GM12873 (cell line): ENCODE measurements around the gene SAFB2.
A peak's percentile ranks its signal among the peaks of the same experiment; 100 is the strongest.

Source experiments
- TF ChIP-seq, protein P1 (sequence below): IDR thresholded peaks from 2 replicates; pipeline ENCODE4 v1.5.1; 2012; ENCODE audit warnings: low read depth, mild to moderate bottlenecking, moderate library complexity, low read length, control low read depth; ENCODE audit not compliant: insufficient read depth; ENCODE audit errors: missing control alignments

Gene SAFB2

DNA sequence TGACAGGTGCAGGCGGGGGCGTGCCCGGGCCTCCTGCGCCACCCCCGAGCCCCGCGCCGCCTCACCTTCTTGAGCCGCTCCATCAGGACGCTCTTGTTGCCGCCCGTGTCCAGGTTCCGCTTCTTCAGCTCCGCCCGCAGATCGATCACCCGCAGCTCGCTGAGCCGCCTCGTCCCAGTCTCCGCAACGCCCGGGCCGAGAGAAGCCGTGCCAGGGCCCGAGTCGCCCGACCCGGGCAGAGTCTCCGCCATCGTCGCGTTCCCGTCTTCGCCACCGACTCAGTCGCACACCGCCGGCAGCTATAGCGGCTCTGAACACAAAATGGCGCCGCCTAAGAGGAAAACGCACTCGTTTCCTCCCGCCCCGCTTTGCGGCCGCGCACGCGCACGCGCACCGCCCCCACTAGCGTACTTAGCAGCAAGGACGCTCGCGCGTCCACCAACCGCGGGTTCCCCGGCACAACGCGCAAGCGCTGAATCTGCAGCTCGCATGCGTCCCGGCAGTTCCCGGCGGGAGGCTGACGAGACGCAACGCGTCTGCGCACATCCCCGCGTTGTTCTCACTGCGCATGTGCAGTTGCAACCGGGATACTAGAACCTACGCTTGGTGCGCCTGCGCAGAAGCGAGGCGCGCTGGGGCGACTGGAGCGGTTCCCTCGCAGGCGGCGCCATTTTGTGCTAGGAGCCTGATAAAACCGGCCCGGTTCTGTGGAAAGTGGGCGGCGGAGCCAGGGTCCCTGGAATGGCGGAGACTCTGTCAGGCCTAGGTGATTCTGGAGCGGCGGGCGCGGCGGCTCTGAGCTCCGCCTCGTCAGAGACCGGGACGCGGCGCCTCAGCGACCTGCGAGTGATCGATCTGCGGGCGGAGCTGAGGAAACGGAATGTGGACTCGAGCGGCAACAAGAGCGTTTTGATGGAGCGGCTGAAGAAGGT lies at the start of gene SAFB2, which contains the start of gene SAFB:
Gene SAFB2, minus strand, starts transcription at position 312 of the 932 bp plus-strand sequence. Its CDS starts 61 bp downstream, at position 251.
Gene SAFB, plus strand, starts transcription at position 619 of the 932 bp plus-strand sequence. Its CDS starts 123 bp downstream, at position 742.
- TF ChIP-seq, protein P1, sequence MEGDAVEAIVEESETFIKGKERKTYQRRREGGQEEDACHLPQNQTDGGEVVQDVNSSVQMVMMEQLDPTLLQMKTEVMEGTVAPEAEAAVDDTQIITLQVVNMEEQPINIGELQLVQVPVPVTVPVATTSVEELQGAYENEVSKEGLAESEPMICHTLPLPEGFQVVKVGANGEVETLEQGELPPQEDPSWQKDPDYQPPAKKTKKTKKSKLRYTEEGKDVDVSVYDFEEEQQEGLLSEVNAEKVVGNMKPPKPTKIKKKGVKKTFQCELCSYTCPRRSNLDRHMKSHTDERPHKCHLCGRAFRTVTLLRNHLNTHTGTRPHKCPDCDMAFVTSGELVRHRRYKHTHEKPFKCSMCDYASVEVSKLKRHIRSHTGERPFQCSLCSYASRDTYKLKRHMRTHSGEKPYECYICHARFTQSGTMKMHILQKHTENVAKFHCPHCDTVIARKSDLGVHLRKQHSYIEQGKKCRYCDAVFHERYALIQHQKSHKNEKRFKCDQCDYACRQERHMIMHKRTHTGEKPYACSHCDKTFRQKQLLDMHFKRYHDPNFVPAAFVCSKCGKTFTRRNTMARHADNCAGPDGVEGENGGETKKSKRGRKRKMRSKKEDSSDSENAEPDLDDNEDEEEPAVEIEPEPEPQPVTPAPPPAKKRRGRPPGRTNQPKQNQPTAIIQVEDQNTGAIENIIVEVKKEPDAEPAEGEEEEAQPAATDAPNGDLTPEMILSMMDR, result no peak

DNA sequence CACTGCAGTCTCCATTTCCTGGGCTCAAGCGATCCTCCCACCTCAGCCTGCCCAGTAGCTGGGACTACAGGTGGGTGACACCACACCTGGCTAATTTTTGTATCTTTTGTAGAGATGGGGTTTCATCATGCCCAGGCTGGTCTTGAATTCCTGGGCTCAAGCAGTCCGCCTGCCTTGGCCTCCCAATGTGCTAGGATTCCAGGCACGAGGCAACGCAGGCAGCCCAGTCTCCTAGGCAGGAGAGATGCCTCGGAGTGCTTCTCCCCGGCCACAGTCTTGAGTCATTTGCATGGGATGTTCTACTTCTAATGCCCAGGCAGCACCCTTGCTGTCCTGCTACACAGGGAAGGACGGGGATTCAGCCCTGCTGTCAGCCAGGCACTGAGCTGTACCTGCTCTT lies 49.0 kb upstream of the SAFB2 start:
- TF ChIP-seq, protein P1, result no peak

DNA sequence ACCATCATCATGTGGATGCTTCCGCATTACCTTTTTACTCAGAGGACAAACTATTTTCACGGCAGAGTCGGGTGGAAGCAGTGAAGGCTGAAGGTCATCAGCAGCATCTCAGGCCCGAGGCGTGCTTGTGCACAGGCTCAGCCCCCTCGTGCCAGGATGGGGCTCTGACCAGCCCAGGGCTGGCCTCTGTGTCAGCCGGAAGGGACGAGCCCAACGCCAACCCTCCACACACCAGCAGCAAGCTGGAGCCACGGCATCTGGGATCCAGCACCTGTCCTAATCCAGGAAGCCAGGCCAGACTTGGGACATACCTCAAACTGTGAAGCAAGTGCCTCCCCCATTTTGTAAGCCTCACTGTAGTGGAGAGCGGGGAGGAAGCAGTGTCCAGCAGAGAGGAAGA lies 46.6 kb upstream of the SAFB2 start:
- TF ChIP-seq, protein P1, result no peak

DNA sequence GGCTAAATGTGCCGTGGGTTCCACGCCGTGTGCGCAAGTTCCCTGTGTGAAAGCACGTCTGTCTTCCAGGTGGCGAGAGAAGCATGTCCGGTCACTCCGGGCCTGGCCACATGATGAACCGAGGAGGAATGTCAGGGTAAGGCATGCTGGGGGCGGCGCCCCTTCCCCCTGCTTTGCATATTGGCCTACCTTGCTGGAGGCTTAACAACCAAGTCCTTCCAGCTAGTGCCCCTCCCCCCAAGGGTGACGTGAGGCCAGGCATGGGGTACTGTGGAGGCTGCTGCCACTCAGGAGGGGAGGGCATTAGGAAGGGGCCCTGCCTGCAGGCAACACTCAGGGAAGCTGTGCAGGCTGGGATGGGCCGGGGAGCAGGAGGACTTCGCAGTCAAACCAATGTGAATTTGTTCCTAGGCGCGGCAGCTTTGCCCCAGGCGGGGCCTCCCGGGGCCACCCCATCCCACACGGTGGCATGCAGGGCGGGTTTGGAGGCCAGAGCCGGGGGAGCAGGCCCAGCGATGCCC lies 45.2 kb upstream of the SAFB2 start:
- TF ChIP-seq, protein P1, result no peak

DNA sequence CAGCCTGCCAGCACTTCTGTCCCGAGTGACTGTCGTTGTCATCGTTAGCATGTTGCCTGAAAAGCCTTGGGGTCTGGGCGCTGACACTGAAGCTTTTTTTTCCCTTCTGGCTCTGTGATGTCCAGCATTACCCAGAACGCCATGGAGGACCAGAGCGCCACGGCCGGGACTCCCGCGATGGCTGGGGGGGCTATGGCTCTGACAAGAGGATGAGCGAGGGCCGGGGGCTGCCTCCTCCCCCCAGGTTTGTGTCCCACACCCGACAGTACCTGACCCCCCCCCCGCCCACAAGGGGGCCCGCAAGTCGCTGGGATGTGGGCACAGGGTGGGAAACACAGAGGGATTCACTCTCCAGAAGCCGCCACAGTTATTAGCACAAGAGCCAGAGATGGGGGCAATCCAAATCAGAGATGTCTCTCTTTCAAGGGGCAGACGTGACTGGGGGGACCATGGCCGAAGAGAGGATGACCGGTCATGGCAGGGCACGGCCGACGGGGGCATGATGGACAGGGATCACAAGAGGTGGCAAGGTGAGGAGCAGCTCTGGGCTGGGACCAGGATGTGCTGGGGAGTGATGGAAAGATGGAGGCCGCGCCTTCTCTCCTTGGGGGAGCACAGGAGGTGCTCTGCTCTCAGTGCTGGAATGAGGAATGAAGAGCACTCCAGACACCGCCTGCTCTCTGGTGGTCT lies 44.5 kb upstream of the SAFB2 start:
- TF ChIP-seq, protein P1, result no peak

DNA sequence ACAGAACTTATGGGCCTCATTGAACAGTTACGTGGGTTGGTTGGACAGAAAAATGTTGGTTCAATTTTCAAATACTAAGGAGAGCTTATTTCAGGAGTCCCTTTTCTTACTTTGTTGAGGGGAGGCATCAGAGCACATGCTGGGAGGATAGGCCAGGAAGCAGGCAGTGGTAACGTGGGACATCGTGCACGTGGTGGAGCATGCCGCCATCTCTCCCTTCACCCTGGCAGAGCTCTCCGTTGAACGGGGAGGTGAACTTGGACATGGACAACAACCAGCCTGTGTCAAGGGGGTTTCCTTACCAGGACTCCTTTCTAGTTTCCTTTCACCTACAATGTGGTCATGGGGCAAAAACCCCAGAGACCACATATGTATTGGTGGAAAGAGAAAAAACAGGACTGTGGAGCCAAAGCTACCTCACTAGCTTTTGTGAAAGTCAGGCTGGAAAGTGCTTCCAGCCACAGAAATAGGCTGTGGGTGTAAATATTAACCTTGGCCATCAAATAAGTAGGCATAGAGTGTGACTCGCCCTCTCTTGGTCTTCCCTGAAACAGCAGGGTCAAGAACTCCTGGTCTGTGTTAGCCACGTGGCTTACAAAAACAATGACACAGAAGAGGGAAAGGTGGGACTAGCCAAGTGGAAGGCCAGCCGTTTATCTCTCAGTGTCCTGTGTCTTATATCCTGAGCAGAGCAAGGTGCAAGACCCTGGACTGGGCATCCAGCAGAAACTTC lies 43.4 kb upstream of the SAFB2 start:
- TF ChIP-seq, protein P1, result peak; percentile 22
